CD4-positive, alpha-beta T cell (primary cell): ENCODE measurements around the gene SMIM14. TPM values are rescaled to one million over a fixed set of nuclear protein-coding genes. Genes with fewer than 3 reads are reported as not detected.
"Not testable (repeated sequence)": the region's sequence is repeated elsewhere in the genome, so short reads cannot be mapped to it uniquely, and the experiment has no call there.

Experiments
- ATAC-seq: fragments of 200-7000 bp; cut with Tn5 transposase; one replicate; pipeline ENCODE4 v1.10.0; 2022; ENCODE audit warnings: mild to moderate bottlenecking; ENCODE audit not compliant: poor library complexity
- CTCF ChIA-PET: fragments of 350-600 bp; sonication (Branson Sonifier 250); formaldehyde crosslinking; loops from one replicate; lab custom pipeline; 2021; ENCODE audit warnings: antibody characterized with exemption, inconsistent platforms; lab: Charles Lee
- POLR2A ChIA-PET: fragments of 350-600 bp; sonication (Branson Sonifier 250); formaldehyde crosslinking; loops from one replicate; lab custom pipeline; 2021; ENCODE audit warnings: antibody characterized with exemption, inconsistent platforms; lab: Charles Lee
- DNase-seq, 14 experiments: peaks; one replicate each; pipeline ENCODE4 v3.0.0-alpha.2; 2013 to 2020; ENCODE audit warnings: mixed read lengths in 2 of 14
- H3K27ac ChIP-seq, 2 donors: one replicate each; pipeline versions ENCODE4 v1.5.1 to v1.7.0; 2013; ENCODE audit warnings: low read length in 2 of 2, low read depth in 1 of 2, mild to moderate bottlenecking in 1 of 2
- H3K27me3 ChIP-seq, 2 experiments: 1 replicate in 1 of 2; 2 replicates in 1 of 2; pipeline versions ENCODE4 v1.6.1 to v1.7.0; 2013; ENCODE audit warnings: low read length in 2 of 2, control low read depth in 1 of 2, mild to moderate bottlenecking in 1 of 2, moderate library complexity in 1 of 2; ENCODE audit not compliant: insufficient read depth in 2 of 2, control insufficient read depth in 1 of 2
- H3K36me3 ChIP-seq: one replicate; pipeline ENCODE4 v1.6.1; 2013; ENCODE audit warnings: low read length, control low read depth; ENCODE audit not compliant: insufficient read depth
- H3K4me1 ChIP-seq: one replicate; pipeline ENCODE4 v1.6.1; 2013; ENCODE audit warnings: low read length, control low read depth; ENCODE audit not compliant: insufficient read depth
- H3K4me3 ChIP-seq: one replicate; pipeline ENCODE4 v1.5.1; 2013; ENCODE audit warnings: mild to moderate bottlenecking, low read length, moderate library complexity
- H3K9me3 ChIP-seq, 2 experiments: 1 replicate in 1 of 2; 2 replicates in 1 of 2; pipeline versions ENCODE4 v1.6.1 to v1.7.0; 2013; ENCODE audit warnings: low read length in 2 of 2, mild to moderate bottlenecking in 2 of 2, control low read depth in 1 of 2, moderate library complexity in 1 of 2; ENCODE audit not compliant: control insufficient read depth in 1 of 2, insufficient read depth in 1 of 2
- H3K27ac Mint-ChIP-seq: one replicate; pipeline ENCODE4 v1.8.0; 2020; ENCODE audit warnings: mixed read lengths
- H3K27me3 Mint-ChIP-seq: one replicate; pipeline ENCODE4 v1.8.0; 2021; ENCODE audit warnings: mixed read lengths
- H3K36me3 Mint-ChIP-seq: one replicate; pipeline ENCODE4 v1.8.0; 2021; ENCODE audit warnings: low read depth, mixed read lengths
- H3K4me1 Mint-ChIP-seq: one replicate; pipeline ENCODE4 v1.8.0; 2021; ENCODE audit warnings: low read depth, mixed read lengths
- H3K4me3 Mint-ChIP-seq: one replicate; pipeline ENCODE4 v1.8.0; 2020; ENCODE audit warnings: mild to moderate bottlenecking, mixed read lengths
- H3K9me3 Mint-ChIP-seq: one replicate; pipeline ENCODE4 v1.8.0; 2020; ENCODE audit warnings: mixed read lengths
- intact Hi-C, 2 experiments: fragments of 100-400 bp; cut with DNase I in 1 of 2; cut with micrococcal nuclease in 1 of 2; formaldehyde crosslinking; loops; one replicate each; pipeline versions ENCODE4 v1.15.1 to v1.9.0; 2023 to 2025; cut with DNase I, micrococcal nuclease
- total RNA-seq, 174 experiments: library from RNA in 2 of 174; stranded (reverse) in 2 of 174; gene quantifications; one replicate each; pipeline ENCODE4 v1.2.3 and lab custom pipeline; 2021 to 2026
- TF ChIP-seq, protein P1 (sequence below): fragments of 200-600 bp; IDR thresholded peaks from one replicate; pipeline ENCODE4 v1.8.0; 2022; ENCODE audit warnings: antibody characterized with exemption, mild to moderate bottlenecking

Gene SMIM14
- total RNA-seq, 2 experiments from 2014 or later, result 2.0 to 3.1 TPM

DNA sequence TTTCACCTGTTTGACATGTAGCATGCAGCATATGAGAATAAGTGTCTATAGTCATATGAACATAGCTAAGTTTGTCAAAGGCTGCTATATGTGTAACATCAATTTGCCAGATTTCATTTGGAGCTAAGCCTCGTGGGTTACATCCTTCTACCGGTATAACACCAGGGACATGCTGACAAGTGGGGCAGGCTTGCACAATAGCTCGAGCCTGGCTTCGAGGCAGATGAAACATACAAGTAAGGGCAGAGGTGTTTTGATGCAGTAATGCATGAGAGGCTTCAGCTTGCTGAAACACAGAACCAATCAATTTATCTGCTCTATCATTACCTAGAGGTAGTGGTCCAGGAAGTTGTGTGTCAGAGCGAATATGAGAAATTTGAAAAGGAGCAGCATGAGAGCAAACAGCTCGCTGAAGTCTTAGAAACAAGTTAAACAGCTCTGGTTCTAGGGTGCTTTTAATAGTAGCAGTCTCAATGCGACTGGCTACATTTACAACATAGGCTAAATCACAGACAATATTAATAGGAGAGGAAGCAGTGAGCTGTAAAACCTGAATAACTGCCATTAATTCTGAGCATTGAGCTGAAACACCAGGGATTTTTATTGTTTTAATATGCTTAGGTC lies 96.6 kb downstream of the SMIM14 start:
- H3K27ac Mint-ChIP-seq, result no peak overlapping the region
- ChIA-PET POLR2A (no interaction called here), CTCF (no interaction called here)
- H3K9me3 Mint-ChIP-seq, result no peaks in the 10 kb centered on the region
- TF ChIP-seq, protein P1, sequence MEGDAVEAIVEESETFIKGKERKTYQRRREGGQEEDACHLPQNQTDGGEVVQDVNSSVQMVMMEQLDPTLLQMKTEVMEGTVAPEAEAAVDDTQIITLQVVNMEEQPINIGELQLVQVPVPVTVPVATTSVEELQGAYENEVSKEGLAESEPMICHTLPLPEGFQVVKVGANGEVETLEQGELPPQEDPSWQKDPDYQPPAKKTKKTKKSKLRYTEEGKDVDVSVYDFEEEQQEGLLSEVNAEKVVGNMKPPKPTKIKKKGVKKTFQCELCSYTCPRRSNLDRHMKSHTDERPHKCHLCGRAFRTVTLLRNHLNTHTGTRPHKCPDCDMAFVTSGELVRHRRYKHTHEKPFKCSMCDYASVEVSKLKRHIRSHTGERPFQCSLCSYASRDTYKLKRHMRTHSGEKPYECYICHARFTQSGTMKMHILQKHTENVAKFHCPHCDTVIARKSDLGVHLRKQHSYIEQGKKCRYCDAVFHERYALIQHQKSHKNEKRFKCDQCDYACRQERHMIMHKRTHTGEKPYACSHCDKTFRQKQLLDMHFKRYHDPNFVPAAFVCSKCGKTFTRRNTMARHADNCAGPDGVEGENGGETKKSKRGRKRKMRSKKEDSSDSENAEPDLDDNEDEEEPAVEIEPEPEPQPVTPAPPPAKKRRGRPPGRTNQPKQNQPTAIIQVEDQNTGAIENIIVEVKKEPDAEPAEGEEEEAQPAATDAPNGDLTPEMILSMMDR, result no peak
- ATAC-seq (no peak), DNase-seq (no peak)
- Histone ChIP-seq H3K4me1 (no peaks in the 10 kb centered on the region), H3K9me3 (peaks cover 0 to 3% of the 10 kb centered on the region in 2 experiments), H3K4me3 (no peak overlapping the region), H3K27me3 (no peaks in the 10 kb centered on the region), H3K27ac (no peak overlapping the region), H3K36me3 (no peaks in the 10 kb centered on the region)
- H3K4me3 Mint-ChIP-seq, result no peak overlapping the region
- no peaks in the 10 kb centered on the region for H3K27me3 Mint-ChIP-seq
- no peaks in the 10 kb centered on the region for H3K36me3 Mint-ChIP-seq
- intact Hi-C loops, result no loop called here
- H3K4me1 Mint-ChIP-seq, result no peaks in the 10 kb centered on the region

DNA sequence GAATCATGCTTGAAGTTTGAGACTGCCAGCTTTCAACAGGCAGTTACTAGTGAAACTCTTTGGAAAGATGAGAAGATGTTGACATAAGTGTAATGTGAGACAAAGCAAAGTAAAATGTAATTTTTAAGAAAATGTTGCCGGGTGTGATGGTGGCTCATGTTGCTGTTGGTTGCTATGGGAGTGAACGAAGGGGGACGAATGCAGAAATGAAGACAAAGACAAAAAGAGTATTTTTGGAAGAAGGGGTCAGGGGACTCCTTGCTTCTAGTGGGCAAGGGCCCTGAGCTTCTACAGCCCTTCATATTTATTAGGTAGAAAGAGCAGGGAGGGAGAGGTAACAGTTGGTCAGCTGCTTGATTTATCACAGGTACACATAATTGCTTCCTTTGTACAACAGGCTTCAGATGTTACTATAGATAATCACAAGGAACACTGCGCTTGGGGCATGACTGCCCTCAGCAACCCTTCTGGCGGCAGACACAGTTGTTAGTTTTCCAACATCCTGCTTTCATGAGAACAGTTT lies 99.5 kb downstream of the SMIM14 start:
- intact Hi-C loops, result no loop called here
- Histone ChIP-seq H3K36me3 (no peaks in the 10 kb centered on the region), H3K4me3 (no peak overlapping the region), H3K27ac (no peak overlapping the region), H3K9me3 (peaks cover 0 to under 1% of the 10 kb centered on the region in 2 experiments), H3K27me3 (no peaks in the 10 kb centered on the region), H3K4me1 (no peaks in the 10 kb centered on the region)
- Mint-ChIP-seq H3K36me3 (peaks cover 8% of the 10 kb centered on the region), H3K4me3 (no peak overlapping the region), H3K4me1 (no peaks in the 10 kb centered on the region), H3K27ac (no peak overlapping the region), H3K27me3 (no peaks in the 10 kb centered on the region), H3K9me3 (no peaks in the 10 kb centered on the region)
- CTCF ChIA-PET, result no interaction called here
- no peak for DNase-seq
- TF ChIP-seq, protein P1, result no peak
- POLR2A ChIA-PET, result no interaction called here
- no peak for ATAC-seq

DNA sequence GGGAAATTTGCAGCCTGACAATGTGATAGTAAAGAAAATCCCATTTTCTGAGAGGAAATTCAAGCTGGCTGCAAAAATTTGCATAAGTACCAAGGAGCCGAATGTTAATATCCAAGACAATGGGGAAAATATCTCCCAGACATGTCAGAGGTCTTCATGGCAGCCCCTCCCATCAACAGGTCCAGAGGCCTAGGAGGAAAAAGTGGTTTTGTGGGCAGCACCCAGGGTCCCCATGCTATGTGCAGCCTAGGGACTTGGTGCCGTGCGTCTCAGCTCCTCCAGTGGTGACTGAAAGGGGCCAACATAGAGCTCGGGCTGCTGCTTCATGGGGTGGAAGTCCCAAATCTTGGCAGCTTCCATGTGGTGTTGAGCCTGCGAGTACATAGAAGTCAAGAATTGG lies 105.1 kb downstream of the SMIM14 start:
- no peak for DNase-seq
- Histone ChIP-seq H3K9me3 (peaks cover 11 to 13% of the 10 kb centered on the region in 2 experiments), H3K4me3 (no peak overlapping the region), H3K27ac (no peak overlapping the region), H3K36me3 (no peaks in the 10 kb centered on the region), H3K4me1 (peaks cover 1% of the 10 kb centered on the region), H3K27me3 (no peaks in the 10 kb centered on the region)
- Mint-ChIP-seq H3K27me3 (no peaks in the 10 kb centered on the region), H3K4me3 (no peak overlapping the region), H3K27ac (no peak overlapping the region), H3K4me1 (no peaks in the 10 kb centered on the region), H3K9me3 (peaks cover 3% of the 10 kb centered on the region), H3K36me3 (peaks cover 38% of the 10 kb centered on the region)
- intact Hi-C loops, result no loop called here
- TF ChIP-seq, protein P1, result no peak
- ChIA-PET CTCF (no interaction called here), POLR2A (no interaction called here)
- ATAC-seq, result no peak

DNA sequence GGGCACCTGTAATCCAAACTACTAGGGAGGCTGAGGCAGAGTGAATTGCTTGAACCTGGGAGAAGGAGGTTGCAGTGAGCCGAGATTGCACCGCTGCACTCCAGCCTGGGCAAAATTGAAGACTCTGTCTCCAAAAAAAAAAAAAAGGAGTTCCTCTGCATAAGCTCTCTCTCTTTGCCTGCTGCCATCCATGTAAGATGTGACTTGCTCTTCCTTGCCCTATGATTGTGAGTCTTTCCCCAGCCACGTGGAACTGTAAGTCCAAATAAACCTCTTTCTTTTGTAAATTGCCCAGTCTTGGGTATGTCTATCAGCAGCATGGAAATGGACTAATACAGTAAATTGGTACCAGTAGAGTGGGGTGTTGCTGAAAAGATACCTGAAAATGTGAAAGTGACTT lies 106.4 kb downstream of the SMIM14 start:
- H3K4me3 Mint-ChIP-seq, CTCF ChIA-PET, H3K27ac Mint-ChIP-seq: not testable (repeated sequence)

More for the DNA sequence above, 106.4 kb downstream of the SMIM14 start:
- intact Hi-C loops, H3K27me3 ChIP-seq, H3K4me3 ChIP-seq, H3K27ac ChIP-seq, H3K36me3 ChIP-seq, POLR2A ChIA-PET, DNase-seq, ATAC-seq, H3K4me1 Mint-ChIP-seq, H3K9me3 Mint-ChIP-seq, H3K27me3 Mint-ChIP-seq: not testable (repeated sequence)
- H3K36me3 Mint-ChIP-seq, result peaks cover 41% of the 10 kb centered on the region
- Histone ChIP-seq H3K4me1 (peaks cover 10% of the 10 kb centered on the region), H3K9me3 (peaks cover 11 to 13% of the 10 kb centered on the region in 2 experiments)
